Tongue (tissue), 2 donors: ENCODE results near the gene PSMG3. TPM values are rescaled to one million over a fixed set of nuclear protein-coding genes. Genes with fewer than 3 reads are reported as not detected.

Experiments
- DNase-seq: peaks from one replicate; pipeline ENCODE4 v3.0.0-alpha.2; 2015
- total RNA-seq: library from RNA; depleted of rRNA; stranded (reverse); fragments of >200 nt; gene quantifications from one replicate; pipeline ENCODE4 v1.2.3, GENCODE V29; 2014

PSMG3 gene, protein sequence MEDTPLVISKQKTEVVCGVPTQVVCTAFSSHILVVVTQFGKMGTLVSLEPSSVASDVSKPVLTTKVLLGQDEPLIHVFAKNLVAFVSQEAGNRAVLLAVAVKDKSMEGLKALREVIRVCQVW
- 7.0 TPM for total RNA-seq

DNA sequence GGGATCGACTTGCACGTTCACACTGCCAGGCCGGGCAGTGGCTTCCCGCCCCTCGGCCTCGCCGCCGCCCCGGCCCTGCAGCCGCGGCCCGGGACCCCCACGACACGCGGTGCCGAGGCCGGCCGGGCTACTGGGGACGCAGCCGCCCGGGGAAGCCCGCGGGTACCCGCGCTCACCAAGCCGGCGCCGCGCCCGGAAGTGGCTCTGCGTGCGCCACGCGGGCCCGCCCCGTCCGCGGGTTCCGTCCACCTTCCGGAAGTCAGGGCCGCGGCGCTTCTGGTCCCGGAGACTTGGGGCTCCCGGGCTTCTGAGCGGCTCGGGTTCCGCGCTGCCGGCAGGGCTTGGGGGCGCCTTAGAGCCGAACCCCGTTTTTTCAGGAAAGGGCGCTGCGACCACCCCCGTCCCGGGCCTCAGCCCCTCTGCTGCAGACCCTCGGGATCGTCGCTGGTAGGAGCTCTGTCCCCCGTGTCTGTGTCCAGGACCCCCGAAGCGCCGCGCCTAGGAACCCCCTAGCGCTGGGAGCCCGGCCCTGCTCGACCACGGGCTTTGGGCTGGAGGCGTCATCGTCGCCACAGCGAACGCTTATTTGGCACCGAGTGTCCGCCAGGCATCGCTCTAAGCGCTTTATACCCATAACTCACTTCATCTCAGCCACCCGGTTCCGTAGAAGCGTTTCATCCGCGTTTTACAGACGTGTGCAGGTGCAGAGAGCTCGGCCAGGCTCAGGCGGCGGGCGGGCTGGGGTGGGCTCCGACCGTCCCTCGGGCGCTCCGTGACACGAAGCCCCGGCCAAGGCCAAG lies at the start of gene PSMG3:
PSMG3 (minus strand) TSS at position 200 of the 800 bp plus-strand sequence. CDS start 693 bp downstream, outside the sequence.
- DNase-seq: peak; percentile 95

DNA sequence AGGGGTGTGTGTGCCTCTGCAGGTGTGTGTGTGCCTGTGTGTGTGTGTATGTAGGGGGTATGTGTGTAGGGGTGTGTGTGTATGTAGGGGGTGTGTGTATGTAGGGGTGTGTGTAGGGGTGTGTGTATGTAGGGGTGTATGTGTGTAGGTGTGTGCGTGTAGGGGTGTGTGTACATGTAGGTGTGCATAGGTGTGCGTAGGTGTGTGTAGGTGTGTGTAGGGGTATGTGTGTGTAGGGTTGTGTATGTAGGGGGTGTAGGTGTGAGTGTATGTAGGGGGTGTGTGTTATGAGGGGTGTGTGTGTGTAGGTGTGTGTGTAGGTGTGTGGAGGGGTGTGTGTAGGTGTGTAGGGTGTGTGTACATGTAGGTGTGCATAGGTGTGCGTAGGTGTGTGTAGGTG lies 48.6 kb upstream of the PSMG3 start:
- DNase-seq: no peak

DNA sequence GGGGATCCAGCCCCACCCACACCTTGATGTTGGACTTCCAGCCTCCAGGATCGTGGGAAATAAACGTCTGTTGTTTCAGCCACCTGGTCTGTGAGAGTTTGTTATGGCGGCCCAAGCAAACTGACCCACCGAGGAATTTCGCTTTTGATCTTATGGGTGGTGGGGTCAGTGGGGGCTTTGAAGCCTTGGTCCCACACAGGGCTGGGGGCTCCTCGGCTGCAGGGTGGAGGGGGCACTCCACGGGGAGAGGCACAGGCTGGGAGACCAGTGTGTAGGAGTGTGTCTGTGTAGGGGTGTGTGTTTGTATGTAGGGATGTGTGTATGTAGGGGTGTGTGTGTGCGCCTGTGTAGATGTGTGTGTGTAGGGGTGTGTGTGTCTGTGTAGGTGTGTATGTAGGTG lies 48.1 kb upstream of the PSMG3 start:
- no peak for DNase-seq

DNA sequence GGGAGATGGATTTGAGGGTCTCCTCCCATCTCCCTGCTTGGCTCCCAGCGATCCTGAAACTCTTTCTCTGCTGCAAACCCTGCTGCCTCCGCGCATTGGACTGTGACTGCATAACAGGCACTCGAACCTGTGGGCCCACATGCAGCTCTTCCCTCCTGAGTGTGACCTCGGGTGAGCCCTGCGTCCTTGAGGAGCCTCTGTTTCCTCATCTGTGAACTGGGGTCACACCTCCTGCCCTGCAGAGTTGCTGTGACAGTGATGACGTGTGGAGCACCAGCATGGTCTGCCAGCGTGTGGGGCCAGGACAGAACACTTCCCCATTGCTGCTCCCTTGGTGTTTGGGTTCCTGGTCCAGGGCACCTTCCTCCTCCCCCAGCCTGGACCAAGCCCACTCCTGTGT lies 46.9 kb upstream of the PSMG3 start:
- DNase-seq: no peak

DNA sequence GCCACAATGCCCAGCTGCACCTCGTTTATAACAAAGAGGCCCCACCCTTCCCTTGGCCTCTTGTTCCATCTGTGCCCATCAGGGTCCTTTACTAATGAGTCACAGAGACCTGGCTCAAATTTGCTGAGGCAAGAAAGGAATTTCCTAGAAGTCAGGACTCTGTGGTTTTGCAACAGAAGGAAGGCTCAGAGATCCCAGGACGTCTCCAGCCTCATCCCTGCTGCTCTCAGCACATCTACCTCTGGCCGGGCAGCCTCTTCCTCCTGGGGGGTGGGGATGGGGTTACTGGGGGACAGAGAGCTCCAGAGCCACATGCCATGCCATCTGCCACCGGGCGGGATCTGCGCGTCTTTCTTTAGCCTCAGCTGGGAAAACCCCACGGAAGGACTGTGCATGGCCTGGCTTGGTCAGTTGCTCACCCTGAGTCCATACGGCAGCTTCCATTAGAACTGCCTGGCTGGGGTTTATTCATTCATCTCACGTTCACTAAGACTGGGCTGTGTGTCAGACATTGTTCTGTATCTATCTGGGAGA lies 41.9 kb upstream of the PSMG3 start:
- peak; percentile 63 for DNase-seq

DNA sequence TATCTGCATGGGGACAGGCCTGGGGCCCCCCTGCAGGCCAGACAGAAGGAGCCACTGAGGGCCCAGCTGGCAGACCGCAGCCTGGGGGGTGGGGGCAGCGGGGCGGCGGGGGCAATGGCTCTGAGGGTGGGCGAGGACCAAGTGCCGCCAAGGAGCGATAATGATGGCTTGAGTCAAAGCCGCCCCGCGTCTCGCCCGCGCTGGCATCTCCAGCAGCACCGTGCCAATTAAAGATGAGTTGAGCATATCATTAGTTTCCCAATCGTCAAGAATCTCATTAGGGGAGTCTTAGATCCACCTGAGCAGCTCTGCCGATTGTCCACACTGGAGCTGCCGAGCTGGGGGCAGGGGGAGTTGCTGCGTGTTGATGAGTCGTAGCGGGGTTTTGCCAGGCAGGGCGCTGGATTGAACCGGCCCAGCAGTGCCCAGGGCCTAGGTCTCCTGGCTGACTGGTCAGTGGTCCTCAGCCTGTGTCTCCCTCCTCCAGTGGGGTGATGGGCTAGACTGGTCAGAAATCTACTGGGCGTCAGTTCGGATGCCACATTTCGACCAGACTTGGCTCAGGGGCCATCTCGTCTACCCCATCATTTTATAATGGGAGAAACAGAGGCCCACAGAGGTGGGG lies 41.0 kb upstream of the PSMG3 start:
- no peak for DNase-seq

DNA sequence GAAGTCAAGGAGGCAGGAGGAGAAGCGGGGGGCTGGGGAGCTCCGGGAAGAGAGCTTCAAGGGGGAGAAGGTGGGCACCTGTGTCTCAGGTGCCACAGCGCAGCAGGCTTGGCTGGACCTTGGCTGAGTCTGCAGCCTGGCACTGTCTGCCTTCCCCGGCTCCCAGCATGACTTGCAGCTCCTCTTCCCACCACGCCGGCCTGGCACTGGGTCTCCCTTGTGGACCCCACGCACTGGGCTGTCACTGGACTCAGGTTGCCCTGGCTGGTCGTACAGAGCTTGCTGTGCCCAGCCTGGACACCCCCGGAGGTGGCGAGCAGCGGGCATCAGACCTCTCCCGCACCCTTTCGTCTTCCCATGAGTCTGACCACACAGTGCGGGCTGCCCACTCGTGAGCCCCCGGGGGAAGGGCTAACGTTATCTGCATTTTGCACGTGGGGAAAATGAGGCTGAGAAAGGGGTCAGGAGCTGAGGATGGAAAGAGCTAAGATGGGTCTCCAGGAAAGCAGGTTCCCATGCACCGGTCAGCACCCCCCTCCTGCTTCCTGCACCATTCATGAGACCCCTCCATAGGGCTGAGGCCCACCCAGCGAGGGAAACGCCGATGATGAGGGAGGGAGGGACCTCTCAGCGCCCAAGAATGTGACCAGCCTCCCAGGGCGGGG lies 40.3 kb upstream of the PSMG3 start:
- DNase-seq: no peak

DNA sequence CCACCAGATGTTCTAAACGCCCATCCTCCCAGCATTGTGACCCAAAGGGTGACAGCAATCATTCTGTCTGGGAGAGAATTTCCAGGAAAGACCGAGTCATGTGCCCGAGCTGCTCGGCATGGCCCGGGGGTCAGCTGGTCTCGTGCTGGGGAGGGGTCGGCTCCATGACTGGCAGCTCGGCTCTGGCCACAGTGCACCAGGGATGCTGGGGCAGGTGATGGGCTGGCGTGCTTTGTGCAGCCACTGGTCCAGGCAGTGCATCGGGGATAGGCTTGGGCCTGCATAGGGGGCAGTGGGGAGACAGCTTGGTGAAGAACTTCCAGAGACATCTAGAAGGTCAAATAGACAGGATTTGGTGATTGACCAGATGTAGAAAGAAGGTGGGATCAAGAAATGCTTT lies 39.2 kb upstream of the PSMG3 start:
- no peak for DNase-seq

DNA sequence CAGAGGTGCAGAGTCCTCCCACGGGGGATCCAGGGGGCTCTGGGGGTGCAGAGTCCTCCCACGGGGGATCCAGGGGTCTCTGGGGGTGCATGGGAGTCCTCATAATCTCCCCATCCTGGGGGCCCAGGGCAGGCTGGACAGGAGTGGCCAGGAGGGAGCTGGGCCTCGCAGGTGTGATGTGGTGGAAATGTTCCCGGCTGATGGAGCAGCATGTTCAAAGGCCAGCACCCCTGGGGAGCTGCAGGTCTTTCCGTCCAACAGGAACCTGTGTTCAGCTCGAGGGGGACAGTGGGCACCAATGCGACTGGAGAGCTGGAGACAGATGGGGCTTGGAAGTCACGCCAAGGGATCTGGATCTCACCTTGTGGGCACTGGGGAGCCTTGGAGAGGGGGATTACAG lies 38.5 kb upstream of the PSMG3 start:
- DNase-seq: no peak

DNA sequence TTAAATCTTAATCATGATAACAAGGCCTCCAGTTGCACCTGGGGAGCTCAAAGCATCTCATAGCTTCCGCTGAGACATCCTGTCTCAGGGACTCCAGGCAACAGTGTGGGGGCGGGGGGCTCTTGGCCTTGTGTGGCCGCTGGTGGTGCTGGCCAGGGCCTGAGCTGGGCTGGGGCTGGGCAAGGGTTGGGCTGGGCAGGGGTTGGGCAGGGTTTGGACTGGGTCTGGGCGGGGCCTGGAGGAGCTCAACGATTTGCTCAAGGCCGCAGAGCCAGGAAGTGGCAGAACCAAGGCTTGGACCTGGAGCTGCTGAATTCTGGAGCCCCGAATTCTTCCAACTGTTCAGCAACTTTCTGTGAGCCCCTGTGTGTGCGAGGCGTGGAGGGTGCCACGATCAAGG lies 37.9 kb upstream of the PSMG3 start:
- no peak for DNase-seq

DNA sequence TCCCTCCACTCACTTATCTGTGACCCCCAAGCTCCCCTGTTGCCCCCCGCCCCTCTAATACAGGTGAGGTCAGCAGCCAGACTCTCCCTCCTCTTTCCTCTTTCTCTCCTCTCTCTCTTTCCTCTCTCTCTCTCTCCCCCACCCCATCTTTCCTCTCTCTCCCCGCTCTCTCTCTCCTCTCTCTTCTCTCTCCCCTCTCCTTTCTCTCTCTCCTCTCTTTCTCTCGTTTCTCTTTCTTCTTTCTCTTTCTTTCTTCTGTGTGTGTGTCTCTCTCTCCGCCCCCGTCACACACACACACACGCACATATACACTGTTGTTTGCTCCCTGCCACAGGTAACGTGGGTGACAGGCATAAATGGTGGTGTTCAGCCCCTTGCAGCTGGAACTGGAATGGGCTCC lies 37.2 kb upstream of the PSMG3 start:
- no peak for DNase-seq

DNA sequence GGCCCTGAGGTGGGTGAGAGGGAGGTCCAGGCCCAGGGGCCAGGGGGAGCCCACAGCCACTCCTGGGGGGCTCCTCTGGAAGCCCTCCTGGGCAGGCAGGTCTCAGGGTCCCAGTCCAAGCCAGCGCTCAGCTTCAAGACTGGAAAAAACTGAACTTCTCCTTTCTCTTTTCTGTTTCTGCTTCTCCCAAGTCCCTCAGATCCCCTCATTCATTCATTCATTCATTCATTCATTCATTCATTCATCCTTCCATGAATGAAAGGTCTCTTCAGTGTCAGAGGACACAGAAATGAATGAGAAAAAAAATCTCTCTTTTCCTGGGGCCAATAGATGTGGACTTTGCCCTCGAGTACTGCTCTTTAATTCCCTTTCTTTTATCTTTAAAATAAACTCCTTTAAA lies 34.6 kb upstream of the PSMG3 start:
- DNase-seq: no peak

DNA sequence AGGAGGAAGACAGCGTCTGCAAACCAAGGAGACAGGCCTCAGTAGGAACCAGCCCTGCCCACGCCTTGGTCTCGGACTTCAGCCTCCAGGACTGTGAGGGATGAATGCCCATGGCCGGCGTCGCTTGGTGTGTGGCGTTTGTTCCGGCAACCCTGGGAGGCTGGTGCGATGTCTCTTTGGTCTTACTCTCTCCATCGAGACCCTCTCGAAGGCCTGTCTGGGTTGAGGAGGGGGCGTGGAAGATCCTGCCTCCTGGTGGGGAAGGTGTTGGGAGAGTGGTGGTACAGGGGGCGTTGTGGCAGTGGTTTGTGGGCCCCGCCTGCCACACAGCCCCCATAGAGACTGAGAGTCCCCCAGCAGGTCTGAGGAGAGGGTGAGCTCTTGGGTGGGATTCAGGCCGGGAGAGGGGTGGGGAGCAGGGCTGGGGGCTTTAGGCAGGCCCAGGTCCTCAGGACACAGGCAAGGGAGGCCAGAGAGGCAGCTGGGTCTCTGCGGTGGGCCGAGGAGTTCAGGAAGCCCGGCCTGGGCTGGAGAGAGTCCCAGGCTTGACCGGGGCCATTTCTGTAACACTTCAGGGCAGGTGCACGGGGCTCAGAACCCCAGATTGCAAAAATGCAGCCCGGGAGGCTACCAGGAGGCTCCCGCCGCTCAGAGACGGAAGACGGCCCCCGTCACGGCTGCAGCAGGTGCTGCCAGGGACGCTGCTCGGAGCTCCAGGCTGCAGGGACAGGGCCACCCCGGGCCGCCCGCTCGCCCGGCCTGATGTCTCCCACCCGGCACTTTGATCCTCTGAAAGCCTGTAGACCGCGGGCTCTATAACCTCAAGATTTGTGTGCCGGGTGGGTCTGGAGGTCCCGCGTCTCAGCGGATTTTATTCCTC lies 33.8 kb upstream of the PSMG3 start:
- no peak for DNase-seq

DNA sequence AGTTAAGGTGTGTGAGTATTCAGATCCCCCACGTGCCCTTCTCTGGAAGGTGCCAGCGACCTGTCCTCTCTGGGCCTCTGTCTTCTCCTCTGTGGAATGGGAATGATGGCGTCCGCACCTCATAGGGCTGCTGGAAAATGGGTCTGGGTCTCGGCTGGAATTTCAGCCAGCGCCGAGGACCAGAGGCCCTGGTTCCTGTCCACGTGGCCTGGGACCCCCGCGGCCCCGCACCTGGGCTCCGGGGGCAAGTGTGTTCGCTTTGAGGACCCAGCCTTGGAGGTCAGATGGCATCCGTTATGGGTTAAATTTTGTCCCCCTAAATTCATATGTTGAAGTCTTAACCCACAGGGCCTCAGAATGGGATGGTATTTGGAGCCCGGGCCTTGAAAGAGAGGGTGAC lies 32.6 kb upstream of the PSMG3 start:
- no peak for DNase-seq

DNA sequence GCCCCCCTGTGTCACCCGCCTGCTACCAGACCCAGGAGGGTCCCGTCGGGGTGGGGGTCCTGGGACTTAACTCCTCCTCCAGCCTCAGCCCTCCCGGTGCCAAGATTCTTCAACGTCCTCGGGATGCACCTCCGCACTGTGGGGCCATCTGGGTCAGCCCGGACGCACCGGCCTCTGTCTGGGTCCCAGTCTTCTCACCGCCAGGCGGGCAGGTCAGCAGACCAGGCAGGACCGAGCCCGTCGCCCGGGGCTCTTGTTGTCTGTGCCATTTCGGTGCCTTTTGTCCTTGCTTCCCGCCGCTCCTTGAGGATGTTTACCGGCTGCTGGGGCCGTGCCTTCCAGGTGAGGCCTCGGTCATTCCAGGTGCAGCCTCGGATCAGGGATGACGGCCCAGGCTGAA lies 32.1 kb upstream of the PSMG3 start:
- DNase-seq: no peak

DNA sequence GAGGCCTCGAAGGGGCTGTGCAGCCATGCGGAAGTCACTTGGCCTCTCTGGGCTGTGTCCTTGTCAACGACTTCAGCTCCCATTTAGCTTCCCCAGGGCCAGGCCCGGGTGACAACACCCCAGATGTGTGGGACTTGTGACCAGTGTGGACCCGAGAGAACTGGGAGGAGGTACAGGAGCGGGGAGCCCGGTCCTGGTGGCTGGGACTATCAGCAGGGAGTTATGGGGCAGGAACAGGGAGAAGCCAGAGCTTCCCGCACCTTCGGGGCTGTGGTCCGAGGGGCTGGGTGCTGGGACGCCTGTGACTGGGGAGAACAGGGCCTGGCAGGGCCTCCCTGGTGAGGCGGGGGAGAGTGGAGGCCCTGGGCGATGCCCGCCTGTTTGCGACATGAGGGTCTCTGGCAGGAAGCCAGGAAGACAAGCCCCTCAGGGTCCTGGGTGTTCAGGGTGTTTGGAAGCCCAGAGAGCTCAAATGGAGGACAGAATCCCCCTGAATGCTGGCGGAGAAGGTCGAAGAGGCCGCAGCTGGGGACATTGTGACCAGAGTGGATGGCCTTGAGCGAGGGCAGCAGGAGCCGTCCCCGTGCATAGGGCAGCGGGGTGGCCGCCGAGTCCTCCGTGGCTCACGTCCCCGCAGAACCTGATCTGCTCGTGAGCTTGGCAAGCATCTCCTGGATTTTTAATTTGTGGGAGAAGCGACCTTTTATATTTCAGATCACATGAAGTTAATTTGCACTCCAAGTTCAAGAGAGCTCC lies 30.0 kb upstream of the PSMG3 start:
- no peak for DNase-seq

DNA sequence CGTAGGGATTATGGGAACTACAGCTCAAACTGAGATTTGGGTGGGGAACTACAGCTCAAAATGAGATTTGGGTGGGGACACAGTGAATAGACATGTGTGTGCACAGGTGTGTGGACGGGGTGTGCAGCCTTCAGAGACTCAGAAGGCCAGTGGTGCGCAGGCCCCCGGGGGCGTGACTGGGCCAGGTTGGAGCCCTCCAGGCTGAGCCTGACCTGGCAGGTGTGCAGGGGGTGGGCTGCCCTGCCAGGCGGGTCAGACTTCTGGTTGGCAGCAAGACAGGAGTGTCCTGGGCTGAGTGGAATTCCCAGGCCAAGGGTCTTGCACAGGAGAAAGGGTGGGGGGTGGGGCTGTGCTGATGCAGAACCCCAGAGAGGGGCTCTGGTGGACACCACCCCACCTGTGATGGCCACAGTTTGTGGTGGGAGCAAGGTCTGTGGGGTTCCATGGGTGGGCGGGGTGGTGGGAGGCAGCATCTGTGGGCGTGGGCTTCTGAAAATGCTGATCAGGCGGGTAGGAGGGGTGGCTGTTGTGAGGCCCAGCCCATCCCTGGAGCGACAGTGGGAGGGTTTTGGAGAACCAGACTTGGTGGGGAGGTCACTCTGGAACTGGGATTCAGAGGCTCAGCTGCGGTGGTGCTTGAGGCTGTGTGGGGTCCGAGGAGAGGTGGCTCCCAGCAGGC lies 29.3 kb upstream of the PSMG3 start:
- DNase-seq: no peak

DNA sequence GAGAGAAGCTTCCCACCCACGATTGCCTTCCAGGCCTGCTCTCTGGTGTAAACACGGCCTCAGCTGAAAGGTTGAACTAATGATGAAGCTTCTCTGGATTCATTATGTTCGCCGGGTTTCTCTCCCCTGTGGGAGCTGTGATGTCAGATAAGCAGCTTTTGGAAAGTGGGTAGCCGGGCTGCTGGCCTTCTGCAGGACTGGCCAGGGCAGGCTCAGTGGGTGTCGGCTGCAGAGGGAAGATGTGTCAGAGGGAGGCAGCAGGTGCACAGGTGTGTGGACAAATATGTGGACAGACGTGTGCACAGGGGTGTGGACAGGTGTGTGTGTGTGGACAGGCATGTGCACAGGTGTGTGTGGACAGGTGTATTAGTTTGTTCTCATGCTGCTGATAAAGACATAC lies 28.5 kb upstream of the PSMG3 start:
- no peak for DNase-seq

DNA sequence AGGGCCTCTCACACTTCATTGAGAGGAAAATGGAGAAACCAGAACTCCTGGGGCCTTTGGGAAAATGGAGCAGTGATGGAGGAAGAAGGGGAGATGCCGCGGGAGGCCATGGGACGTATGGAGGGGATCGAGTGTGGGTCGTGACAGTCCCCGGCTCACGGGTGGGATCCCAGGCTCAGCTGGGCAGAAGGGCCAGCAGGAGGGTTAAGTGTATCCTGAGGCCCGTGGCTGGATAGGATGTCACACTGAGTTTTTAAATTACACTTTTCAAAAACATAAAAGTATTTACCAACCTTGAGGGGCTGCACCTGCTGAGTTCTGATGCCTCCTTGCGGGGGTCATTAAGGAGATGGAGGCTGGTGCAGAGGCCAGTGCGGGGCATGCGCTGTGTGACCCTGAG lies 28.0 kb upstream of the PSMG3 start:
- DNase-seq: no peak

DNA sequence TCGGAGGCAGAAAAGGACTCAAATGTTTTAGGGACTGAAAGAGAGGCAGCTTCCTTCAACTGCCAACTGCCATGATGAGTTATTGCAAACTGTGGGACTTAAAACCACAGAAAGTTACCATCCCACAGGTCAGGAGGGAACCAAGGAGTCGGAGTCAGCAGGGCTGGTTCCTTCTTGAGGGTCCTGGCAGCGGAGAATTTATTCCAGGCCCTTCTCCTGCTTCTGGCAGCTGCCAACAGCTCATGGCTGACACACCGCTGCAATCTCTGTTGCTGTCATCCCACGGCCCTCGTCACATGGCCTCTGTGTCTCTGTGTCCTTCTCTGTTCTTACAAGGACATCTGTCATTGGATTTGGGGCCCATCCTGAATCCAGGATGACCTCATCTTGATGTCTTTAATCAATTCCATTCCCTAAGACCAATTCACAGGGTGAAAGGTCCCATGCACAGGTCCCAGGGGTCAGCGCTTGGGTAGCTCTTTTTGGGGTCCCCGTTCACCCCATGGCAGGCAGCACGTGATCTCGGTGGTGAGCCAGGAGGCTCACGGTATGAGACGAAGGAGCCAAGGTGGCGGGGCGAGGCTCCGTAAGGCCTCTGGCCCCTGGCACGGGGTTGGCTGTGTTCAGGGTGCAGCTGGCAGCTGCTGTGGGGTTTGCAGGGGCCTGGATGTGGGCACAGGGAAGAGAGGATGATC lies 27.4 kb upstream of the PSMG3 start:
- DNase-seq: no peak
